ENCODE measurements around the gene KIAA1191.

Gene KIAA1191

GRCh38 chr5:176401281-176402205 is 40.0 kb upstream of the KIAA1191 start:
- DNase-seq (ENCODE audit: insufficient read length, low spot score) (no peak), FAIRE-seq (no peak)
- TF ChIP-seq TAF1 (IDR thresholded peaks at IDR 0.05; ENCODE audit: low read depth, low read length) = no peak
- no peak for TF ChIP-seq POLR2AphosphoS5 (IDR thresholded peaks at IDR 0.05; ENCODE audit: low read depth, low read length)
- TF ChIP-seq POU2F2 (IDR thresholded peaks at IDR 0.05; ENCODE audit: low read depth, low read length) = no peak
- TF ChIP-seq POLR2A (IDR thresholded peaks at IDR 0.05; ENCODE audit: low read depth, low read length) = no peak
- no peak for TF ChIP-seq SPI1 (IDR thresholded peaks at IDR 0.05; ENCODE audit: low read depth, low read length)
- no peak for TF ChIP-seq PAX5 (IDR thresholded peaks at IDR 0.05; ENCODE audit: insufficient read depth, low read length, severe bottlenecking)

DNA sequence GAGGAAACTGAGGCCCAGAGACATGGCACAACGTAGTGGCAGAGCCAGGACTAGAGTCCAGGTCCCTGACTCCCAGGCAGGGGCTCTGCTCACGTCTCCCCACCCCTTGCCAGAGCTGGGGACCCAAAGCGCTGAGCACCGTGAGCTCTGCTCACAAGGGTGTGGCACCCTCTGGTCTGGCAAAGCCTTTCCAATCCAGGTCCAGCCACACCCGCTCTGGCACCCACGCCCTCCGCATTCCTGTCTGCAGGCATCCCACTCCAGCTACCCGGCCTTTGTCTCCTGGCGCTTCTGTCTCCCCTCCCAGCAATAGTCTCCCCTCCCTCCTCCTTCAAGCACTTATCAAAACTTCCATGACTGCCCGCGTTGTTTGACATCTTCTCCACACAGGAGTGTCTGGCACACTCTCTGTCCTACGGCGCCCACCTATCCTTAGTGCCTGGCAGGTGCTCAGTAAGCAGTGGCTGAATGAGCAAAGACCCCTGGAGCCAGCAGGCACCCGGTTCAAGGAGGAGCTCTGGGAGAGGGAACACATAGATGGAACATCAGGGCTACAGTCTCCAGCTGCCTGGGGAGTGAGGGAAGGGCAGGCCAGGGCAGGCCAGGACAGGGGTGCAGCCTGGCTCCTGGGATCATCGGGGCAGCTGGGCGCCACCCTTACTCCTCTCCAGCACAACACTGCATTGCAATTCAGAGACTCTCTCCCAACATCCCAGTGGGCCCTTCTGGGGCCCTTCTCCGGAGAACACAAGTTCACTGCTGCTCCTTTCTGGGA is 39.0 kb upstream of the KIAA1191 start:
- DNase-seq (ENCODE audit: insufficient read length, low spot score) (no peak), FAIRE-seq (no peak)
- TF ChIP-seq POU2F2 (IDR thresholded peaks at IDR 0.05; ENCODE audit: low read depth, low read length) (no peak), TAF1 (IDR thresholded peaks at IDR 0.05; ENCODE audit: low read depth, low read length) (no peak), SPI1 (IDR thresholded peaks at IDR 0.05; ENCODE audit: low read depth, low read length) (no peak), POLR2A (IDR thresholded peaks at IDR 0.05; ENCODE audit: low read depth, low read length) (no peak), PAX5 (IDR thresholded peaks at IDR 0.05; ENCODE audit: insufficient read depth, low read length, severe bottlenecking) (no peak), POLR2AphosphoS5 (IDR thresholded peaks at IDR 0.05; ENCODE audit: low read depth, low read length) (no peak)

DNA sequence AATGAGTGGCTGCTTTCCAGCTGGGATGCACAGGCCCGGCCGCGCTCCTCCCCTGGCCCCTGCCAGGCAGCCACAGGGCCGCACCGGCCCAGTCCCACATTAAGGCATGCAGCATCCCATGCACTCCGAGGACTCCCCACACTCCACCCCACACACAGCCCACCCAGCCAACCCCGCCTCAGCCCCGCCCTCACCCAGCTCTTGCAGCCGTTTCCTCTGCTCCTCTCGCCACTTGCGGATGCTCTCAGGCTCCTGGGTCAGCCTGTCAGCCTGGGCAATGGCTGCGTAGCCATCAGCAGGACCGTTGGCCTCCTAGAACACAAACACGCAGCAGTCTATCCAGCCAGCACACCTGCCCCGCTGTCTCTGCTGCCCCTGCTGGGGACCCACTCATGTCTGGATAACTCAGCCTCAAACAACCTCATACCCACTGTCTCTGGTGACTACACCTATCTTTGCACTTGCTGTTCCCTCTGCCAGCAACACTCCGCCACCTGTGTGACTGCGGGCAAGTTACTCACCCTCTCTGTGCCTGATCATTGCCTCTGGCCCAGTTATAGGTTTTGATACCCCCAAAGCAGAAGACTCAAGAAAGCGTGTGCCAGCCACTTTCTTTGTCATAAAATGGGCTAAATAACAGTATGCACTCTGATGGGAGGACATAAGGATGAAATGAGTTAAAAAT is 36.3 kb upstream of the KIAA1191 start:
- FAIRE-seq = no peak
- DNase-seq (ENCODE audit: insufficient read length, low spot score) = no peak
- TF ChIP-seq POLR2AphosphoS5 (IDR thresholded peaks at IDR 0.05; ENCODE audit: low read depth, low read length) = no peak
- no peak for TF ChIP-seq POLR2A (IDR thresholded peaks at IDR 0.05; ENCODE audit: low read depth, low read length)
- TF ChIP-seq POU2F2 (IDR thresholded peaks at IDR 0.05; ENCODE audit: low read depth, low read length) = no peak
- TF ChIP-seq SPI1 (IDR thresholded peaks at IDR 0.05; ENCODE audit: low read depth, low read length) = no peak
- no peak for TF ChIP-seq TAF1 (IDR thresholded peaks at IDR 0.05; ENCODE audit: low read depth, low read length)
- TF ChIP-seq PAX5 (IDR thresholded peaks at IDR 0.05; ENCODE audit: insufficient read depth, low read length, severe bottlenecking) = no peak

- FAIRE-seq = no peak
- TF ChIP-seq POLR2A (IDR thresholded peaks at IDR 0.05; ENCODE audit: low read depth, low read length) (no peak), POLR2AphosphoS5 (IDR thresholded peaks at IDR 0.05; ENCODE audit: low read depth, low read length) (no peak), SPI1 (IDR thresholded peaks at IDR 0.05; ENCODE audit: low read depth, low read length) (no peak)
- no peak for DNase-seq (ENCODE audit: insufficient read length, low spot score)
Observed at GRCh38 chr5:176396330-176396729, 34.8 kb upstream of the KIAA1191 start.

- FAIRE-seq = no peak
- DNase-seq (ENCODE audit: insufficient read length, low spot score) = no peak
- TF ChIP-seq POLR2AphosphoS5 (IDR thresholded peaks at IDR 0.05; ENCODE audit: low read depth, low read length) (no peak), POLR2A (IDR thresholded peaks at IDR 0.05; ENCODE audit: low read depth, low read length) (no peak)
Observed at GRCh38 chr5:176394881-176395675, 33.5 kb upstream of the KIAA1191 start.

DNA sequence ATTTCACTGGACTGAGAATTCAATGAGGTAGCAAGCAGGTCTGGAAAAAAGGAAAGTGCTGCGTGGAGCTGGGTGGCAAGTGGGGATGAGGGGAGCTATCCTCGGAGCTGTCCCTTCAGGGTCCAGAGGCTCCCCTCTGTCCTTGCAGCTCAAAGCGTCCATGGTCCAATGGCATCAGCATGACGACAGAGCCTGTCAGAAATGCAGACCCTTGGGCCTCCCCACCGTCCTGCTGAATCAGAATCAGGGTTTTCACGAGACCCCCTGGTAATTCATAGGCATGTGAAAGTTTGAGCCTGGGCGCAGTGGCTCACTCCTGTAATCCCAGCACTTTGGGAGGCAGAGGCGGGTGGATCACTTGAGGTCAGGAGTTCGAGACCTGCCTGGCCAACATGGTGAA is 32.5 kb upstream of the KIAA1191 start:
- no peak for DNase-seq (ENCODE audit: insufficient read length, low spot score)
- TF ChIP-seq POLR2A (IDR thresholded peaks at IDR 0.05; ENCODE audit: low read depth, low read length) (no peak), POU2F2 (IDR thresholded peaks at IDR 0.05; ENCODE audit: low read depth, low read length) (no peak), TAF1 (IDR thresholded peaks at IDR 0.05; ENCODE audit: low read depth, low read length) (no peak), PAX5 (IDR thresholded peaks at IDR 0.05; ENCODE audit: insufficient read depth, low read length, severe bottlenecking) (no peak), POLR2AphosphoS5 (IDR thresholded peaks at IDR 0.05; ENCODE audit: low read depth, low read length) (no peak), SPI1 (IDR thresholded peaks at IDR 0.05; ENCODE audit: low read depth, low read length) (no peak)
- no peak for FAIRE-seq

DNA sequence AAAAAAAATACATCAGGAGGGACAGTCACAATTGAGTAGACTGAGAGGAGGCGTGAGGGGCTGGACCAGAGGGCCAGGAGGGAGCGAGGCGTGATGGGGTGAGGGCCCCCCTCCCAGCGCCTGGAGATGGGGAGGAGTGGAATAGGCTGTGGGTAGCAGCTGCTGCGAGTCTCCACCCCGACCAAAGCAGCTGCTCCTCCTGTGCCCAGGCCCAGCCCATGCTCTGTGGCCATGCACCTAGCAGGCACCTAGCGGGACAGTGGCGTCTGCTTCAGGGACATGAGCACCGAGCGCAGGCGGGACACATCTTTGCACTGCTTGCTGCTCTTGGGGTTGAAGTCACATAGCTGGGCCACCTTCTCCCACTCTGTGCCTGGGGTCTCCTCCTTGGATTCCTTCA is 31.0 kb upstream of the KIAA1191 start:
- FAIRE-seq = no peak
- no peak for TF ChIP-seq PAX5 (IDR thresholded peaks at IDR 0.05; ENCODE audit: insufficient read depth, low read length, severe bottlenecking)
- no peak for TF ChIP-seq TAF1 (IDR thresholded peaks at IDR 0.05; ENCODE audit: low read depth, low read length)
- no peak for TF ChIP-seq POLR2A (IDR thresholded peaks at IDR 0.05; ENCODE audit: low read depth, low read length)
- TF ChIP-seq POU2F2 (IDR thresholded peaks at IDR 0.05; ENCODE audit: low read depth, low read length) = no peak
- no peak for TF ChIP-seq SPI1 (IDR thresholded peaks at IDR 0.05; ENCODE audit: low read depth, low read length)
- no peak for TF ChIP-seq POLR2AphosphoS5 (IDR thresholded peaks at IDR 0.05; ENCODE audit: low read depth, low read length)
- no peak for DNase-seq (ENCODE audit: insufficient read length, low spot score)

- FAIRE-seq = no peak
Observed at GRCh38 chr5:176391999-176392398, 30.4 kb upstream of the KIAA1191 start.

More at GRCh38 chr5:176391999-176392398, 30.4 kb upstream of the KIAA1191 start:
- TF ChIP-seq SPI1 (IDR thresholded peaks at IDR 0.05; ENCODE audit: low read depth, low read length) (no peak), POU2F2 (IDR thresholded peaks at IDR 0.05; ENCODE audit: low read depth, low read length) (no peak), PAX5 (IDR thresholded peaks at IDR 0.05; ENCODE audit: insufficient read depth, low read length, severe bottlenecking) (no peak), POLR2AphosphoS5 (IDR thresholded peaks at IDR 0.05; ENCODE audit: low read depth, low read length) (no peak), POLR2A (IDR thresholded peaks at IDR 0.05; ENCODE audit: low read depth, low read length) (no peak), TAF1 (IDR thresholded peaks at IDR 0.05; ENCODE audit: low read depth, low read length) (no peak)
- DNase-seq (ENCODE audit: insufficient read length, low spot score) = no peak

Measured in GM12891 (cell line).